Measurements from ENCODE around the gene DEK.
"Not testable (repeated sequence)": the region's sequence is repeated elsewhere in the genome, so short reads cannot be mapped to it uniquely, and the experiment has no call there.

DEK gene

DNA sequence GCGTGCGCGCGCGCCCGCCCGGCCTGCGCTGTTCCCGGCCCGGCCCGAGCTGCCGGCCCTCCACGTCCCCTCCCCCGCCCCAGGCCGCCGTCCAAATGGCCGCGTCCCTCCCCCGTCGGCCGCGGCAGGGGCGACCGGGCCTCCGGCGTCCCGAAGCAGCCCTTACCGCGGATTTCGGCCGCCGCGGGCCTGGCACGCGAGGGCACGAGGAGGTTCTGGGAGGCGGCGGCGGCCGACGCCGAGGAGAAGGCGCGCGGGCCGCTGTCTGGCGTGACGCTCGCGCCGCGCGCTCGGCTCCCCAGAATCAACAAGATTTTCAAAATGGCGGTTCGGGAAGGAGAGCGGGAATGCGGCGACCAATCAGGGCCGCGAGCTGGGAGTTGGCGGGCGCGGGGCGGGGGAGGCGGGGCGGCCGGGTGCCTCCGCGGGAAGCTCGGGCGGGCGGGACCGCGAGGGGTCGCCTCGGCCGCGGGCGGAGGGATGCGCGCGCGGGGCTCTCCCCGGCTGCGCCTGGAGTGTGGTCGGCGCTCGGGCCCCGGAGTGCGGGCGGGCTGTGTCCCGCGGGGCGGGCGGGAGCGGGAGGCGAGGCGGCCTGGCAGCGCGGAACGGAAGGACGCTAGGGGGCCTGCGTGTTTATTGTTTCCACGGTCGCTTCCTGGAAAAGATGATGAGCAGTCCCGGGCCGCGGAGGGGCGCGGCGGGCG is at the start of gene DEK:
Gene DEK, minus strand, starts transcription at position 312 of the 704 bp plus-strand sequence. CDS start 543 bp downstream, outside the sequence.
- peak; percentile 78 for DNase-seq

- DNase-seq: no peak
These were observed 48.0 kb upstream of the DEK start for GRCh38 chr6:18312368-18312767.

DNA sequence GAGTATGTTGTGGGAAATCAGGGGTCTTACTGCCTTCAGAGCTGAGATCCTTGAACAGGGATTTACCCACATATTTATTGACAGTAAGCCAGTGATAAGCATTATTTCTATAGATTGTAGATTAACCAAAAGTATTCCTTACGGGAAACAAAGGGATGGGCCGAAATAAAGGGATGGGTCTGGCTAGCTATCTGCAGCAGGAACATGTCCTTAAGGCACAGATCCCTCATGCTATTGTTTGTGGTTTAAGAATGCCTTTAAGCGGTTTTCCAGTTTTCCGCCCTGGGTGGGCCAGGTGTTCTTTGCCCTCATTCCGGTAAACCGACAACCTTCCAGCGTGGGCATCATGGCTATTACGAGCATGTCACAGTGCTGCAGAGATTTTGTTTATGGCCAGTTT is 45.7 kb upstream of the DEK start:
- DNase-seq: not testable (repeated sequence)

GRCh38 chr6:18309046-18309445 is 44.7 kb upstream of the DEK start:
- DNase-seq: no peak

DNA sequence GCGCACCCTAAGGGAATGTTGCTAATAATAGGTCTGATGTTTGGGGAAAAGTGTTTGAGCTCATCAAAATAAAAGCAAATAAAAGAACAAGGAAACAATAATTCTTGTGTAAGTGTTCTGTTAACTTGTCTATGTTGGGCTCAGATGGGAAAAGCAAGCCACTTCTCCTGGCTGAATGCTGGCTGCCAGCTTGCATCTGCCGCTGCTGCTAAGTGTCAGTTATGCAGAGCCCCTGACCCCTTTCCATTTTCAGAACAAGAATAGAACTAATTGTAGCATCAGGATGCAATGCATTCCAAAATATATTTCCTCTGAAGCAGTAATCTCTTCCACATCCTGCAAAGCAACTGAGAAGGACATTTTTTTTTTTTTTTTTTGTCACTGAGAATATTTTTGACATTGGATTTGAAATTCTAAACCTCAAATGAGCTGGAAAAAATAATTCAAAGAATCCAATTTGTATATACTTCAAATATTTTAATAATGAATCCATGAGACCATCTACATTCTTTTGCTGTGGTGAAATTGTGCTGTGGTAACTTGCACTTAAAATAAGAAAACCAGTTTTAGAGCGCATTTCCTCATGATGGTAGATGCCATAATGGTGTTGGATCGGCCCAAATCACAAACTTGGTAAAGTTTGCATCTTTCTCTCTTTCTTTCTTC is 43.9 kb upstream of the DEK start:
- DNase-seq: no peak

- DNase-seq: no peak
These were observed 42.6 kb upstream of the DEK start for GRCh38 chr6:18306977-18307376.

DNA sequence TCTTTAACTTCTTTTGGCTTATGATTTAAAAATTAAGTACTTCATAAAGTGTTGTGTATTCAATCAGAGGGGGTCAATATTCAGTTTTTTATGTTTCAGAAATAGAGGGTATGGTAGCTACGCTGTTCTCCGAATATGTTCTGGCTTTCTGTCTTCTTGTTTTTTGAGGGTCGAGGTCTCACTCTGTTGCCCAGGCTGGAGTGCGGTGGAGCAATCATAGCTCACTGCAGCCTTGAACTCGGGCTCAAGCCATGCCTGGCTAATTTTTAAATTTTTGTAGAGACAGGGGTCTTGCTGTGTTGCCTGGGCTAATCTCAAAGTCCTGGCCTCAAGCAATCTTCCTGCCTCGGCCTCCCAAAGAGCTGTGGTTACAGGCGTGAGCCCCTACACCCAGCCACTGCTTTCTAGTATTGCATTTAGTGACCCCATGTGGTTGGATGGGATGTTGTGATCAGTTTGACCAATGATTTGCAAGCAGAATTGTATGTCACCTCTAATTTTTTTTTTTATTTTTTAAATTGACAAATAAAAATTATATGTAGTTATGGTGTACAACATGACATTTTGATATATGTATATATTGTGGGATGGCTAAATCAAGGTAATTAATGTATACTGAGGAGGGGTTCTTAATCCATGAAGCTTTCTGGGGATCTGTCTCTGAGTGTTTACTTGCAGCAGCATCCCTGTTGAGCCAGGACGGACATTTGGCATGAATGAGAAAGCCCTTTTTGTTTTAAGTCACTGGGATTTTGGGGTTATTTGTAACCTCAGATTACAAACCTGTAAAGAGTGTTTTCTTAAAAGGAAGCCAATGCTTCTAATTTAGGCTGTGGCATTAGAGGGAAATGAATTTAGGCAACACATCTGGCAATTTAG is 38.5 kb upstream of the DEK start:
- no peak for DNase-seq

DNA sequence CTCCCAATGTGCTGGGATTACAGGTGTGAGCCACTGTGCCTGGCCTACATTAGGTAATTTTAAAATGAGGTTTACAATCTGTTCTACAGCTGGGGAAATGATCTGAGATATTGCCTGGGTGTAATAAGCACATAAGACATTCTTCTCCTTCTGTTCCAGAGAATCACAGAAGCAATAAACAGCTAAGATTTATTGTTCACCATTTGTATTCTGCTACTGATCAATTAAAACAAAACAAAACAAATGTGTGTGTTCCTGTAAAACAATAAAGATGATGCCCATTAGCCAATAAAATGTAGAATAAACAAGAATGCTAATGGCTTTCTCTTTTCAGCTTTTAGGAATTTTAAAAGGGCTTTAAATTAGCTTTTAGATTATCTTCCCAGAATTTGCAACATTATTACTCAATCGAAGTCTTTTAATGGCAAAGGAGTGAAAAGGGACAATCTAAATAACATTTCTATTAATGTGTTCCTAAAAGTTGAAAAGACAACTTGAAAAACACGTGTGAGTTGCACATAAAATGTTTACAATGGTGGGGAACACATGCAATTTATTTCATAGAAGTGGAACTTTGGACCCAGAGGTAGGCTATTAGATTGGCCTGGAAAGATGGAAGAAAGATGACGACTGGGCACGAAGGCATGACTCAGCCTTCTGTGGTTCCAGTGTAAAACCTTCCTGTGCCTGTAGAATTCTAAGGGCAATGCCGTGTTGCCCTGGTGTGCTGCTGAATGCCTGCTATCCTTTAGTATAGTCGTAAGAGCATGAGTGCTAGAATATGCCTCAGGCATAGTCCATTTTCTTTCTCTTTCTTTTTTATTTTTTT is 29.0 kb upstream of the DEK start:
- DNase-seq: no peak

GRCh38 chr6:18289283-18289682 is 25.0 kb upstream of the DEK start:
- no peak for DNase-seq

GRCh38 chr6:18284261-18284660 is 19.9 kb upstream of the DEK start:
- no peak for DNase-seq

DNA sequence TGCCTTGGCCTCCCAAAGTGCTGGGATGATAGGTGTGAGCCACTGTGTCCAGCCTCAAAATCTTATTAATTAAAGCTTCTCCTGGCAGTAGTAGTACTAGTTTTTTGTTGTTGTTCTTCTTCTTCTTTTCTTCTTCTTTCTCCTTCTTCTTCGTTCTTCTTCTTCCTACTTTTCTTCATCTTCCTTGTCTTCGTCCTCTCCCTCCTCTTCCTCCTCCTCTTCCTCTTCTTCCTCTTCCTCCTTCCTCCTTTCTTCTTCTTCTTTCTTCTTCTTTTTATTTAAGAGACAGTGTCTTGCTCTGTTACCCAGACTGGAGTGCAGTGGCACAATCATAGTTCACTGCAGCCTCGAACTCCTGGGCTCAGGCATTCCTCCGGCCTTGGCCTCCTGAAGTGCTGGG is 17.2 kb upstream of the DEK start:
- DNase-seq: no peak

GRCh38 chr6:18280084-18280483 is 15.8 kb upstream of the DEK start:
- DNase-seq: peak; percentile 55

DNA sequence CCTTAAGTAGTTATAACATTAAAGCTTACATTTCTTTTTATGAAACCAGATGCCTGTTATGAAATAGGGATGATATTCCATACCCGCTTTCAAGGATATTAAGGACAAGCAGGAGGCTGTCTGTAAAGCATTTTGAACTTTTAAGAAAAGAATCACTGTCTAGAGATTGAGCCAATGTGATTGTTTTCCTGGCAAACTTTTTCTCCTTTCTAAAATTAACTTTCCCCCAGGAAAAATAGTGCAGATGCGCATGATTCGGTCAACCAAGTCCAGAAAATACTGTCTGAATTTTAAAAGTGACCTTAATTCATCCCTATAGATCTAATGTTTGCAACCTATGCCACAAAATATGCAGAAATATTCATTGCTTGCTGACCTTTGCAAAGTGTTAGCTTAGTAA is 15.1 kb upstream of the DEK start:
- DNase-seq: no peak

DNA sequence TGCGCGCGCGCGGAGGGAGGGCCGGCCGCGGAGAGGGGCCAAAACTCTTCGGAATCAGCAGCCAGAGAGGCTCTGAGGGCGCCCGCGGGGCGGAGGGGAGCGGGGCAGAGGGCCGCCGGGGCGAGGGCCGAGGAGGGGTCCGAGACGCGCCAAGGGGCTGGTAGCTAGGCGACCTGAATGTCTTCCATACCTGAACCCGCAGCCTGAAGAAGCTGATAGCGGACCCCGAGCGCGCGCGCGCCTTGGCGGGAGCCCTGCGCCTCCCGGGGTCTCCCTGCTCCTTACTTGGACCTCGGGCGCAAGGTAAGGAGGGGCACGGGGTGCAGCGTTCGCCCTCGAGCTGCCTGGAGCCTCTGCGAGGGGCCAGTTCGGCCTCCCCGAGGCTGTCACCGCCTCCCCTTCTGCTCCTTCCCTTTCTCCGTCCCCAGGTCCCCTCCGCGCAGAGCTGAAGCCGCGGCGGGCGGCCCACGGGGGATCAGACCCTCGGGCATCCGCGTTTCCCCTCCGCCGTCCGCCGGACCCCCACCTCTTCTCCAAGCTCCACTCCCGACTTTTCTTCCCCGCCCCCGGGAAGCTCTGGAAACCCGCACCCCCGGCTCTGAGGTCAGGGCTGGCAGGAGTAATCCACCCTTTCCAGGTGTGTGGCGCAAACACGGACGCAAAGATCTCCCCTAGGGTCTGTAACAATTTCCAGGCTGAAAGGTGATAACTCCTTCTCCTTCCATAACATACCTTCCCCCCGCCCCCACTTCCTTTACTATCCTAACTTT is 13.1 kb upstream of the DEK start:
- DNase-seq: no peak

GRCh38 chr6:18276610-18277236 is 12.4 kb upstream of the DEK start:
- DNase-seq: peak; percentile 13

DNA sequence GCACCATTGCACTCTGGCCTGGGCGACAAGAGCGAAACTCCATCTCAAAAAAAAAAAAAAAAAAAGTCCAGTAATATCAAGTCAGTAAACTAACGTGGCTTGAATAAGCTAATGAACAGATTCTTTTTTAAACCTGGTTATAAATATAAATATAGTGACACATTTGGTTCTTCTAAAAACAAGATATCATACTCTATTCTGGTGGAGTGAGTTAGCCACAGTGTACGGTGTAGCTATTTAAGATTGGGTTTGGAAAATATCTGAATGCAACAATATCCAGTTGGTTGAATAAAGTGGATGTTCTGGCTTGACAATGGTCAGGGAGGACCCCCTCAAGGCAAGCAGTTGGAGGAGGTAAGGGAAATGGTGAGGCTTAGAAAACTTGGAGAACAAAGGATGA is 5.9 kb upstream of the DEK start:
- DNase-seq: no peak

GRCh38 chr6:18269717-18270116 is 5.4 kb upstream of the DEK start:
- no peak for DNase-seq

- DNase-seq: no peak
These were observed 4.9 kb upstream of the DEK start for GRCh38 chr6:18269253-18269652.

DNA sequence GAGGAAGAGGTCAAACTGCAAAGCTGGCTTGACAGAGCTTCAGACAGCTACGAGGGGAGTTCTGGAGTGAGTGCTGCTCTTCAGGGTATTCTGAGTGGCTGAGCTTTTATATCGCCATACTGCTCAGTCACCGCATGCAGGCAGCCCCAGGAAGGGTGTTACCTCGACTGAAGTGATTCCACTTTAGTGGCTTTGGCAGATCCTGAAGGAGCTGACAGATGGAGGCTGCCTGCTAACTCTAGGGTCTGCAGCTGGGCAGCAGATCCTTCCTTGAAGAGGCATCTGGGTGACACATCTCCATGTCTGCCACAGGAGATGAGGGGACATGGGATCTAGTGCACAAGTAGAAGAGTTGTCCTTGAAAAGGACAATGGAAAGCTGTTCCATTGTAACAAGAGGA is 3.7 kb upstream of the DEK start:
- DNase-seq: no peak

DNA sequence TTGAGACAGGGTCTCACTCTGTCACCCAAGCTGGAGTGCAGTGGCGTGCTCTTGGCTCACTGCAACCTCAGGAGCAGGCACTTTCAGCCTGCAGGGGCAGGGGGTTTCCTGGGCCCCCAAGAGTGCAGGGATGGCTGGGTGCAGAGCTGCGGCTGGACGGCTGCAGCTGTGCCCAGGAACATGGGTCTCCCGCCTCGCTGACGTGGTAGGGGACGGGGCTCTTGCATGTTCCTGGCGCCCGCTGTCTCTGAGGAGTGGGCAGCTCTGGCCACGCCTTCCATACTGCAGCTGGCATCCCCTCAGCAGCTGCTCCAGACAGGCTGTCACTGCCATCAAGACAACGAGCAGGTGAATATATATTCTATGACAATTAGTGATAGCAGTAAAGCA is 2.2 kb upstream of the DEK start:
- DNase-seq: no peak

DNA sequence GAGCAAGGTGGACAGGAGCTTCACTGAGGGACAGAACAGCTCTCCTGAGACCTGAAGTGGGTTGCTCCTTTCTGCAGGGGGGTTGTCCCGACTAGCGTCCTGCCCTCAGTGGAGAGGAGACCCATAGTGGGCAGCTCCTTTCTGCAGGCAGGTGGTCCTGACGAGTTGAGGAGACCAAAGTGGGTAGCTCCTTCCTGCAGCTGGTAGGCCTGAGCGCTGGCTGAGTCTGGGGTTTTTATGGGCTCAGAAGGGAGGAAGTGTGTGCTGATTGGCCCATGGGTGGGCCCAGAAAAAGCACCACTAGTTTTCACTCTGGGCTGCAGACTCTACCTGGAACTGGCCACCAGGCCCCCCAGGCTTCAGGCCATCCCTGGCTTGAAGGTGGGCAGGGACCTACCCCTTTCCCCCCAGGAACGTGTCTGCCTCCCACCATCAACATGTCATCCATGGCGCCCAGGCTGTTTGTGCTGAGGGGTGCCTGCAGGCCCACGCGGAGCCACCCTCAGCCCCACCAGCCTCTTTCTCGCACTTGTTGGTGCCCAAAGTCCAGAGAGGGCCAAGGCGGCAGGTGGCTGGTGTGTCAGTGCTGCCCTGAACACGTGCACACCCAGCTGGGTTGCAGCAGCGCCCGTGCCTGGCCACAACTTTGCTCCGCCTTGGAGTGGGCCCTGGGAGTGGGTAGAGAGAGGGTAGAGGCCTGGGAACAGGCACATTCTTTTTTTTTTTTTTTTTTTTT is 1.6 kb upstream of the DEK start:
- DNase-seq: no peak
